Mesendoderm (in vitro differentiated cells): ENCODE results near the gene PDZRN3.

Source experiments
- DNase-seq: peaks from one replicate; pipeline ENCODE4 v3.0.0; 2013
- H2AK5ac ChIP-seq: 2 replicates; pipeline ENCODE4 v1.6.1; 2013; ENCODE audit warnings: low read length, inconsistent platforms
- H2BK120ac ChIP-seq: 2 replicates; pipeline ENCODE4 v1.6.1; 2013; ENCODE audit warnings: low read depth, mild to moderate bottlenecking, low read length, moderate library complexity, mixed read lengths
- H2BK15ac ChIP-seq: replicated peaks from 2 replicates; pipeline ENCODE4 v1.6.1; 2013; ENCODE audit warnings: low read depth, mild to moderate bottlenecking, moderate library complexity
- H2BK5ac ChIP-seq: 2 replicates; pipeline ENCODE4 v1.6.1; 2013; ENCODE audit warnings: low read length, inconsistent platforms
- H3K18ac ChIP-seq: 2 replicates; pipeline ENCODE4 v1.6.1; 2013; ENCODE audit warnings: mild to moderate bottlenecking, low read length, mixed read lengths
- H3K23ac ChIP-seq: one replicate; pipeline ENCODE4 v1.6.1; 2013; ENCODE audit warnings: low read length
- H3K27ac ChIP-seq: 2 replicates; pipeline ENCODE4 v1.5.1; 2013; ENCODE audit warnings: low read depth, mild to moderate bottlenecking, inconsistent platforms, low read length, moderate library complexity
- H3K27me3 ChIP-seq: 2 replicates; pipeline ENCODE4 v1.6.1; 2013; ENCODE audit warnings: low read length, control low read depth, mild to moderate bottlenecking, inconsistent platforms; ENCODE audit not compliant: insufficient read depth, poor library complexity
- H3K36me3 ChIP-seq: 2 replicates; pipeline ENCODE4 v1.6.1; 2013; ENCODE audit warnings: low read length, inconsistent platforms; ENCODE audit not compliant: control insufficient read depth, insufficient read depth
- H3K4ac ChIP-seq: one replicate; pipeline ENCODE4 v1.6.1; 2013; ENCODE audit warnings: low read depth, mild to moderate bottlenecking, low read length, moderate library complexity
- H3K4me1 ChIP-seq: 2 replicates; pipeline ENCODE4 v1.6.1; 2013; ENCODE audit warnings: low read depth, low read length, inconsistent platforms; ENCODE audit not compliant: control insufficient read depth
- H3K4me2 ChIP-seq: 2 replicates; pipeline ENCODE4 v1.6.1; 2013; ENCODE audit warnings: low read length
- H3K4me3 ChIP-seq: 2 replicates; pipeline ENCODE4 v1.5.1; 2013; ENCODE audit warnings: mild to moderate bottlenecking, low read length
- H3K56ac ChIP-seq: one replicate; pipeline ENCODE4 v1.6.1; 2013; ENCODE audit warnings: low read length
- H3K79me1 ChIP-seq: 2 replicates; pipeline ENCODE4 v1.6.1; 2013; ENCODE audit warnings: low read length, inconsistent platforms
- H3K79me2 ChIP-seq: 2 replicates; pipeline ENCODE4 v1.6.1; 2013; ENCODE audit warnings: mild to moderate bottlenecking, low read length; ENCODE audit not compliant: control insufficient read depth, insufficient read depth
- H3K9ac ChIP-seq: 2 replicates; pipeline ENCODE4 v1.6.1; 2013; ENCODE audit warnings: low read length, inconsistent platforms
- H4K5ac ChIP-seq: one replicate; pipeline ENCODE4 v1.6.1; 2013; ENCODE audit warnings: low read length
- H4K8ac ChIP-seq: one replicate; pipeline ENCODE4 v1.6.1; 2013; ENCODE audit warnings: low read depth, mild to moderate bottlenecking, control low read depth, low read length, moderate library complexity
- WGBS: extraction: QIAGEN DNeasy Blood & Tissue Kit; methylation state at CpG from one replicate; pipeline ENCODE4 v1.1.7; 2013; ENCODE audit warnings: low lambda C conversion rate, missing lambda C conversion rate; ENCODE audit not compliant: insufficient coverage; ENCODE audit errors: extremely low coverage; 5-methylcytosine and 5-hydroxymethylcytosine counted together

PDZRN3 gene

GRCh38 chr3:73586190-73586589 lies 38.6 kb downstream of the PDZRN3 start:
- no peak overlapping the region for H3K27ac ChIP-seq
- H4K5ac ChIP-seq = no peak overlapping the region
- no peak overlapping the region for H3K4ac ChIP-seq
- no peak for DNase-seq
- no peak overlapping the region for H3K4me2 ChIP-seq
- H4K8ac ChIP-seq = no peak overlapping the region
- H3K4me3 ChIP-seq = no peak overlapping the region
- no peak overlapping the region for H2BK120ac ChIP-seq
- no CpG with 5 or more reads among the region's 4 CpGs for WGBS
- H3K27me3 ChIP-seq = no peaks in the 10 kb centered on the region
- H3K9ac ChIP-seq = no peak overlapping the region
- no peak overlapping the region for H2BK5ac ChIP-seq
- H2BK15ac ChIP-seq = no peak overlapping the region
- no peaks in the 10 kb centered on the region for H3K36me3 ChIP-seq
- no peaks in the 10 kb centered on the region for H3K79me2 ChIP-seq
- no peak overlapping the region for H3K18ac ChIP-seq
- no peak overlapping the region for H2AK5ac ChIP-seq
- H3K23ac ChIP-seq = no peak overlapping the region
- no peaks in the 10 kb centered on the region for H3K79me1 ChIP-seq
- no peaks in the 10 kb centered on the region for H3K4me1 ChIP-seq
- no peak overlapping the region for H3K56ac ChIP-seq

GRCh38 chr3:73584873-73585272 lies 39.9 kb downstream of the PDZRN3 start:
- Histone ChIP-seq H3K4me1 (no peaks in the 10 kb centered on the region), H2AK5ac (no peak overlapping the region), H3K23ac (no peak overlapping the region), H3K79me2 (no peaks in the 10 kb centered on the region), H2BK15ac (no peak overlapping the region), H3K27ac (no peak overlapping the region), H3K9ac (no peak overlapping the region), H2BK5ac (no peak overlapping the region), H3K4me3 (no peak overlapping the region), H4K5ac (no peak overlapping the region), H3K56ac (no peak overlapping the region), H2BK120ac (no peak overlapping the region), H3K27me3 (no peaks in the 10 kb centered on the region), H3K18ac (no peak overlapping the region), H4K8ac (no peak overlapping the region), H3K36me3 (no peaks in the 10 kb centered on the region), H3K4ac (no peak overlapping the region), H3K79me1 (no peaks in the 10 kb centered on the region), H3K4me2 (no peak overlapping the region)
- DNase-seq = no peak

- Histone ChIP-seq H4K5ac (no peak overlapping the region), H3K18ac (no peak overlapping the region), H3K27me3 (no peaks in the 10 kb centered on the region), H3K4ac (no peak overlapping the region), H2BK15ac (no peak overlapping the region), H2AK5ac (no peak overlapping the region), H3K27ac (no peak overlapping the region), H3K4me1 (no peaks in the 10 kb centered on the region), H3K4me2 (no peak overlapping the region), H2BK120ac (no peak overlapping the region), H3K56ac (no peak overlapping the region), H2BK5ac (no peak overlapping the region), H3K9ac (no peak overlapping the region), H3K36me3 (no peaks in the 10 kb centered on the region), H3K4me3 (no peak overlapping the region), H3K79me2 (no peaks in the 10 kb centered on the region), H3K79me1 (no peaks in the 10 kb centered on the region), H4K8ac (no peak overlapping the region), H3K23ac (no peak overlapping the region)
- no CpG with 5 or more reads among the region's 4 CpGs for WGBS
- no peak for DNase-seq
Measured at GRCh38 chr3:73582535-73582934, 42.2 kb downstream of the PDZRN3 start.

GRCh38 chr3:73581134-73581846 lies 43.5 kb downstream of the PDZRN3 start:
- no peak overlapping the region for H2AK5ac ChIP-seq
- no peak overlapping the region for H3K4me2 ChIP-seq
- no peak overlapping the region for H3K23ac ChIP-seq
- H3K27me3 ChIP-seq = no peaks in the 10 kb centered on the region
- H3K79me1 ChIP-seq = no peaks in the 10 kb centered on the region
- H4K5ac ChIP-seq = no peak overlapping the region
- no peak for DNase-seq
- H3K56ac ChIP-seq = no peak overlapping the region
- H3K4ac ChIP-seq = no peak overlapping the region
- H3K27ac ChIP-seq = no peak overlapping the region
- no CpG with 5 or more reads among the region's 2 CpGs for WGBS
- no peak overlapping the region for H4K8ac ChIP-seq
- no peak overlapping the region for H3K9ac ChIP-seq
- H3K36me3 ChIP-seq = no peaks in the 10 kb centered on the region
- H3K4me3 ChIP-seq = no peak overlapping the region
- H2BK5ac ChIP-seq = no peak overlapping the region
- no peaks in the 10 kb centered on the region for H3K4me1 ChIP-seq
- H3K18ac ChIP-seq = no peak overlapping the region
- no peaks in the 10 kb centered on the region for H3K79me2 ChIP-seq
- no peak overlapping the region for H2BK120ac ChIP-seq
- no peak overlapping the region for H2BK15ac ChIP-seq

GRCh38 chr3:73580343-73580742 lies 44.4 kb downstream of the PDZRN3 start:
- no peak overlapping the region for H4K8ac ChIP-seq
- no peaks in the 10 kb centered on the region for H3K79me2 ChIP-seq
- H2BK5ac ChIP-seq = no peak overlapping the region
- H3K23ac ChIP-seq = no peak overlapping the region
- DNase-seq = no peak
- no peak overlapping the region for H3K56ac ChIP-seq
- H3K18ac ChIP-seq = no peak overlapping the region
- no peaks in the 10 kb centered on the region for H3K36me3 ChIP-seq
- no peak overlapping the region for H3K9ac ChIP-seq
- no peaks in the 10 kb centered on the region for H3K27me3 ChIP-seq
- H3K4me2 ChIP-seq = no peak overlapping the region
- no peak overlapping the region for H3K4ac ChIP-seq
- no peak overlapping the region for H2AK5ac ChIP-seq
- no peaks in the 10 kb centered on the region for H3K79me1 ChIP-seq
- no peak overlapping the region for H2BK120ac ChIP-seq
- H3K4me3 ChIP-seq = no peak overlapping the region
- H3K4me1 ChIP-seq = no peaks in the 10 kb centered on the region
- no peak overlapping the region for H4K5ac ChIP-seq
- no peak overlapping the region for H3K27ac ChIP-seq
- no CpG with 5 or more reads among the region's 2 CpGs for WGBS
- H2BK15ac ChIP-seq = no peak overlapping the region

GRCh38 chr3:73577704-73578103 lies 47.0 kb downstream of the PDZRN3 start:
- Histone ChIP-seq H3K4me2 (no peak overlapping the region), H3K27me3 (no peaks in the 10 kb centered on the region), H3K23ac (no peak overlapping the region), H2AK5ac (no peak overlapping the region), H4K8ac (no peak overlapping the region), H3K9ac (no peak overlapping the region), H3K18ac (no peak overlapping the region), H3K79me1 (no peaks in the 10 kb centered on the region), H3K4me1 (no peaks in the 10 kb centered on the region), H2BK15ac (no peak overlapping the region), H3K56ac (no peak overlapping the region), H2BK120ac (no peak overlapping the region), H3K4me3 (no peak overlapping the region), H3K36me3 (no peaks in the 10 kb centered on the region), H4K5ac (no peak overlapping the region), H3K79me2 (no peaks in the 10 kb centered on the region), H2BK5ac (no peak overlapping the region), H3K4ac (no peak overlapping the region), H3K27ac (no peak overlapping the region)
- no peak for DNase-seq
- WGBS = no CpG with 5 or more reads among the region's 5 CpGs
